ENCODE measurements around the gene CDC42BPG. TPM values are rescaled to one million over a fixed set of nuclear protein-coding genes. Genes with fewer than 3 reads are reported as not detected.
A peak's percentile ranks its signal among the peaks of the same experiment; 100 is the strongest.

Gene CDC42BPG
- total and polyA plus RNA-seq, 8 donors = 6.8 to 25.9 (median 9.0) TPM

- intact Hi-C loops (cut with DNase I) = loop anchor here (5.0 to 10.0 kb wide), 3 partner anchors 47 to 180 kb away; partner anchors contain the start of gene SNX15 (in 1 of the 2)
- no peak for TF ChIP-seq CTCF (IDR thresholded peaks at IDR 0.05)
- H3K27me3 ChIP-seq = no peaks in the 10 kb centered on the region
- H3K9me3 ChIP-seq = no peaks in the 10 kb centered on the region
- DNase-seq (peak in 2 of 4 donors; percentile 73 to 84), ATAC-seq (no peak)
- H3K4me1 ChIP-seq = peaks cover 18 to 60% of the 10 kb centered on the region in 2 donors
- H3K4me3 ChIP-seq = peak overlapping the region; percentile 38 to 54
- peak overlapping the region; percentile 65 to 66 for H3K27ac ChIP-seq
- H3K36me3 ChIP-seq = no peaks in the 10 kb centered on the region
Observed at GRCh38 chr11:64845129-64845775, 799 bp upstream of the CDC42BPG start.

GRCh38 chr11:64843686-64844329 is 645 bp downstream of the CDC42BPG start:
- peaks cover 0 to 8% of the 10 kb centered on the region in 2 donors for H3K36me3 ChIP-seq
- peaks cover 13 to 45% of the 10 kb centered on the region in 2 donors for H3K4me1 ChIP-seq
- peak overlapping the region; percentile 65 to 66 for H3K27ac ChIP-seq
- peak overlapping the region; percentile 38 to 54 for H3K4me3 ChIP-seq
- peak; percentile 0 for ATAC-seq
- DNase-seq = no peak
- H3K9me3 ChIP-seq = no peaks in the 10 kb centered on the region
- intact Hi-C loops (cut with DNase I) = loop anchor here (10.0 kb wide), 2 partner anchors 51 to 181 kb away; partner anchors contain the start of gene SNX15 (in 1 of the 2)
- no peaks in the 10 kb centered on the region for H3K27me3 ChIP-seq
- TF ChIP-seq CTCF (IDR thresholded peaks at IDR 0.05) = no peak

GRCh38 chr11:64842851-64843685 is 1.4 kb downstream of the CDC42BPG start:
- no peaks in the 10 kb centered on the region for H3K27me3 ChIP-seq
- peaks cover 0 to 16% of the 10 kb centered on the region in 2 donors for H3K36me3 ChIP-seq
- ATAC-seq (peak; percentile 51), DNase-seq (peak in 1 of 4 donors; percentile 63)
- TF ChIP-seq CTCF (IDR thresholded peaks at IDR 0.05) = no peak
- no peaks in the 10 kb centered on the region for H3K9me3 ChIP-seq
- H3K4me3 ChIP-seq = peak overlapping the region; percentile 38 to 54
- intact Hi-C loops (cut with DNase I) = loop anchor here (10.0 kb wide), 2 partner anchors 52 to 182 kb away; partner anchors contain the start of gene SNX15 (in 1 of the 2)
- H3K4me1 ChIP-seq = peaks cover 7 to 38% of the 10 kb centered on the region in 2 donors
- H3K27ac ChIP-seq = peak overlapping the region; percentile 39 to 53

GRCh38 chr11:64842366-64842759 is 2.1 kb downstream of the CDC42BPG start:
- intact Hi-C loops (cut with DNase I) = loop anchor here (10.0 kb wide), 2 partner anchors 52 to 182 kb away; partner anchors contain the start of gene SNX15 (in 1 of the 2)
- no peak for DNase-seq
- no peaks in the 10 kb centered on the region for H3K27me3 ChIP-seq

More at GRCh38 chr11:64842366-64842759, 2.1 kb downstream of the CDC42BPG start:
- no peaks in the 10 kb centered on the region for H3K9me3 ChIP-seq
- no peak overlapping the region for H3K4me3 ChIP-seq
- TF ChIP-seq CTCF (IDR thresholded peaks at IDR 0.05) = no peak
- peaks cover 0 to 17% of the 10 kb centered on the region in 2 donors for H3K36me3 ChIP-seq
- ATAC-seq = no peak
- peaks cover 7 to 31% of the 10 kb centered on the region in 2 donors for H3K4me1 ChIP-seq
- H3K27ac ChIP-seq = peak overlapping the region; percentile 39 to 53
